ENCODE data around the gene PARD3. TPM values are rescaled to one million over a fixed set of nuclear protein-coding genes. Genes with fewer than 3 reads are reported as not detected.

The PARD3 gene
- total RNA-seq, 1 donor from 2014 or later = 58.7 TPM

DNA sequence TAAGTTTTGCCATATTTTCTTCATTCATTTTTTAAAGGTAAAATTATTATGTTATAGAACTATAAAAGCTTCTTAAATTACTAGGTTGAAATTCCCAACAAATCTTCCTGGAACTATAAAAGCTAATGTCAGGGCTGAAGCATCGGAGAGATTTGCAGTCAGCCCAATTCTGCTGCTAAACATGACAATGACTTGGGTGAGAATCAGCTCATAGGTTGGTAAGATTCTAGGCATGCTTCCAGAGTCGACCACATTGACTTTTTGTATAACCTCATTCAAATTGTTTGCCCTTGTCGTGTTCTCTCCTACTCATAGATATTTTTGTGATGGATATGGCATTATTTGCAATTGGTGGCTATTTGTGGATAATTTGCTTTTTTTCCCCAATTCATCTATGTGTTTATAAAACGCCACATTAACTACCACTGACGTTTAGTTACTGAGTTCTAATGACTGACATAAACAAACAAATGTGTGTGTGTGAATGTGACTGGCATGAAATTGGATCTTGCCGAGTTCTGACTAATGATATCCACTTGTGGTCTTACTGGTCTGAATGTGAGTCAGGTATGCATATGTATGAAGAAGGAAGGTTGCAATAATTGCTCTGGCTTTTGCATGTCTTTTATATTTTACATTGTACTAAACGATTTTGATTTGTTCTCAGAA, 579.8 kb downstream of the PARD3 start:
- peaks cover 2% of the 10 kb centered on the region for H3K27me3 Mint-ChIP-seq (ENCODE audit: insufficient read depth, low read depth)
- H3K9me3 Mint-ChIP-seq = no peaks in the 10 kb centered on the region
- no peaks in the 10 kb centered on the region for H3K36me3 Mint-ChIP-seq
- Histone ChIP-seq H3K9ac (no peak overlapping the region), H3K9me3 (ENCODE audit: low read depth) (no peaks in the 10 kb centered on the region), H3K4me1 (peaks cover 30% of the 10 kb centered on the region), H3K27ac (no peak overlapping the region), H3F3A (ENCODE audit: low read depth) (peaks cover 3% of the 10 kb centered on the region), H3K4me3 (no peak overlapping the region), H3K36me3 (no peaks in the 10 kb centered on the region), H3K27me3 (no peaks in the 10 kb centered on the region), H3K4me2 (no peak overlapping the region), H4K20me1 (ENCODE audit: low read depth) (no peaks in the 10 kb centered on the region), H3K79me2 (ENCODE audit: low read depth) (no peaks in the 10 kb centered on the region), H2AFZ (replicated peaks) (no peak overlapping the region)
- no peak overlapping the region for H3K4me3 Mint-ChIP-seq
- no peak for DNase-seq (ENCODE audit: low spot score)
- no peak overlapping the region for H3K27ac Mint-ChIP-seq
- peaks cover 39% of the 10 kb centered on the region for H3K4me1 Mint-ChIP-seq
- TF ChIP-seq EZH2phosphoT487 (IDR thresholded peaks at IDR 0.05) (no peak), EZH2 (IDR thresholded peaks at IDR 0.05) (no peak)
- TF ChIP-seq, protein P1, sequence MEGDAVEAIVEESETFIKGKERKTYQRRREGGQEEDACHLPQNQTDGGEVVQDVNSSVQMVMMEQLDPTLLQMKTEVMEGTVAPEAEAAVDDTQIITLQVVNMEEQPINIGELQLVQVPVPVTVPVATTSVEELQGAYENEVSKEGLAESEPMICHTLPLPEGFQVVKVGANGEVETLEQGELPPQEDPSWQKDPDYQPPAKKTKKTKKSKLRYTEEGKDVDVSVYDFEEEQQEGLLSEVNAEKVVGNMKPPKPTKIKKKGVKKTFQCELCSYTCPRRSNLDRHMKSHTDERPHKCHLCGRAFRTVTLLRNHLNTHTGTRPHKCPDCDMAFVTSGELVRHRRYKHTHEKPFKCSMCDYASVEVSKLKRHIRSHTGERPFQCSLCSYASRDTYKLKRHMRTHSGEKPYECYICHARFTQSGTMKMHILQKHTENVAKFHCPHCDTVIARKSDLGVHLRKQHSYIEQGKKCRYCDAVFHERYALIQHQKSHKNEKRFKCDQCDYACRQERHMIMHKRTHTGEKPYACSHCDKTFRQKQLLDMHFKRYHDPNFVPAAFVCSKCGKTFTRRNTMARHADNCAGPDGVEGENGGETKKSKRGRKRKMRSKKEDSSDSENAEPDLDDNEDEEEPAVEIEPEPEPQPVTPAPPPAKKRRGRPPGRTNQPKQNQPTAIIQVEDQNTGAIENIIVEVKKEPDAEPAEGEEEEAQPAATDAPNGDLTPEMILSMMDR (IDR thresholded peaks at IDR 0.05) = no peak

DNA sequence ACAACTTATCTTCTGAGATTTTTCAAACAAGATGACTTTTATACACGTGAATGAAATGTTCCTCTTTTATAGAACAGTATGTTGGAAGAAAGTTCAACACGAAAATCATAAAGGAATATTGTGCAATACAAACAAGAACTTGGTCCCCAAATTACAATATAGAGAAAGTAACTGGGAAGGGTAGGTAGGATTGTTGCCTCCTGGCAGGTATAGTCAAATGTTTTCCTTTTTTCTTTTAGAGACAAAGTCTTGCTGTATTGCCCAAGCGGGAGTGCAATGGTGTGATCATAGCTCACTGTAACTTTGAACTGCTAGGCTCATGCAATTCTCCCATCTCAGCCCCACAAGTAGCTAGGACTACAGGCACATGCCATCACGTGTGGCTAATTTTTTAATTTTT, 582.6 kb downstream of the PARD3 start:
- no peak for DNase-seq (ENCODE audit: low spot score)
- no peak overlapping the region for H3K27ac ChIP-seq
- H3K4me1 Mint-ChIP-seq = peaks cover 20% of the 10 kb centered on the region
- no peaks in the 10 kb centered on the region for H3K36me3 Mint-ChIP-seq
- no peaks in the 10 kb centered on the region for H4K20me1 ChIP-seq (ENCODE audit: low read depth)
- H3K9ac ChIP-seq = no peak overlapping the region
- H3K27me3 ChIP-seq = no peaks in the 10 kb centered on the region
- TF ChIP-seq, protein P1 (IDR thresholded peaks at IDR 0.05) = no peak
- TF ChIP-seq EZH2 (IDR thresholded peaks at IDR 0.05) (no peak), EZH2phosphoT487 (IDR thresholded peaks at IDR 0.05) (no peak)
- no peak overlapping the region for H3K4me3 Mint-ChIP-seq
- no peaks in the 10 kb centered on the region for H3K9me3 Mint-ChIP-seq
- peaks cover under 1% of the 10 kb centered on the region for H3K9me3 ChIP-seq (ENCODE audit: low read depth)
- H3K27ac Mint-ChIP-seq = no peak overlapping the region
- peaks cover 3% of the 10 kb centered on the region for H3F3A ChIP-seq (ENCODE audit: low read depth)
- no peak overlapping the region for H3K4me2 ChIP-seq
- H3K36me3 ChIP-seq = no peaks in the 10 kb centered on the region
- H3K79me2 ChIP-seq (ENCODE audit: low read depth) = no peaks in the 10 kb centered on the region
- H3K27me3 Mint-ChIP-seq (ENCODE audit: insufficient read depth, low read depth) = no peaks in the 10 kb centered on the region
- H2AFZ ChIP-seq (replicated peaks) = no peak overlapping the region
- peaks cover 11% of the 10 kb centered on the region for H3K4me1 ChIP-seq
- H3K4me3 ChIP-seq = no peak overlapping the region

DNA sequence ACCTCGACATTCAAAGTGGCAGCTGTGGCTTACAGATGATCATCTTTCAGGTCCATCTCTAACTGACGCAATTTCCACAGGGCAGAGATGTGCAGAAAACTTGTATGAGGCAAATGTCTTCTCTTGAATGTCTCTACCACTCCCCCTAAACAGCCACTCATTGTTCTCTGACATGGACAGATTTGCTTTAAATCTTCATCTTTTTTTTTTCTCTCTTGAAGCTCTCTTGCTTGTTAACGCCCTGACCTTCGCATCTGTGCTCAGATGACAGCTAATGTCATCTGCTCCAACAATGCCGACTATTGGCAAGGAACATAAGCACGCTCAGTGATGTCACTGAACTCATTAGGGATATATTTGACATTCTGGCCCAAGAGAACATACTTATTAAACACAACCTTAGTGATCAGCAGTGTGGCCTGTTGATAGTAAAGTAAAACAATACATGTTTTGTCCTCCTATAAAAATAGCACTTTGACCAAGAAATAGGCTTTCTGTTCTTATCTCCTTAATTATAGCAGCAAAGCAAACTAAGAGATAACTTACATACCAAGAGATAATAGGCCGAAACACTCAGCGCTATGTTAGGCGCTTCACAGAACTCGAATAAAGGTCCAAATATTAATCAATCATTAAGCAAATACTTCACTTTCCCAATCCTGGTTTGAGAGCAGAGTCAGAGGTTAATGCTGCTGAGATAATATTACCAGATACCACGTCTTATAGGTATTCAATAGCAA, 583.5 kb downstream of the PARD3 start:
- peaks cover 5% of the 10 kb centered on the region for H3K36me3 Mint-ChIP-seq
- Histone ChIP-seq H3F3A (ENCODE audit: low read depth) (no peaks in the 10 kb centered on the region), H3K9ac (no peak overlapping the region), H3K4me1 (peaks cover 2% of the 10 kb centered on the region), H3K36me3 (no peaks in the 10 kb centered on the region), H3K4me2 (no peak overlapping the region), H2AFZ (replicated peaks) (no peak overlapping the region), H3K27ac (no peak overlapping the region), H3K9me3 (ENCODE audit: low read depth) (peaks cover 6% of the 10 kb centered on the region), H3K27me3 (no peaks in the 10 kb centered on the region), H4K20me1 (ENCODE audit: low read depth) (no peaks in the 10 kb centered on the region), H3K4me3 (no peak overlapping the region), H3K79me2 (ENCODE audit: low read depth) (no peaks in the 10 kb centered on the region)
- no peak for DNase-seq (ENCODE audit: low spot score)
- H3K4me3 Mint-ChIP-seq = no peak overlapping the region
- peaks cover 12% of the 10 kb centered on the region for H3K4me1 Mint-ChIP-seq
- no peak for TF ChIP-seq EZH2phosphoT487 (IDR thresholded peaks at IDR 0.05)
- TF ChIP-seq EZH2 (IDR thresholded peaks at IDR 0.05) = no peak
- H3K27me3 Mint-ChIP-seq (ENCODE audit: insufficient read depth, low read depth) = no peaks in the 10 kb centered on the region
- H3K27ac Mint-ChIP-seq = no peak overlapping the region
- H3K9me3 Mint-ChIP-seq = peaks cover 5% of the 10 kb centered on the region

DNA sequence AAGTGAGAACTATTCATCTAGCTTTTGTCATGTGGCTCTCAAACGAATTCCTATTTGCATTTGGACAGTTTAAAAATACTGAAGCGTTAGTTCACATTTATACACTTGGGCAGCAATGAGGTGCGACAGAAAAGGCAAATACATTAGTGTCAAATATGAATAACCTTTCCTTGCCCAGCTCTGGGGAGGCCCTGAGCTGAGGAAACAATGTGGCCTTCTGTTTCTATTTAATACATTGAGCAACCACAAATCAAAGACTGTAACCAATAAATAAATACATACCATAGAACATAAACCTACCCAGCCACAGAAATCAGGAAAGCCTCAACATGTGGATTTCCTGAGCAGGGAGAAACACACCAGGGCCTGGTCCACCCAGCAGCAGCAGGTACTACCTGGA, 585.2 kb downstream of the PARD3 start:
- Histone ChIP-seq H3K9me3 (ENCODE audit: low read depth) (peaks cover 6% of the 10 kb centered on the region), H3K4me2 (no peak overlapping the region), H3K9ac (no peak overlapping the region), H3K4me1 (no peaks in the 10 kb centered on the region), H3K4me3 (no peak overlapping the region), H4K20me1 (ENCODE audit: low read depth) (no peaks in the 10 kb centered on the region), H3K27ac (no peak overlapping the region), H3K79me2 (ENCODE audit: low read depth) (no peaks in the 10 kb centered on the region), H2AFZ (replicated peaks) (no peak overlapping the region), H3K36me3 (no peaks in the 10 kb centered on the region), H3F3A (ENCODE audit: low read depth) (no peaks in the 10 kb centered on the region), H3K27me3 (no peaks in the 10 kb centered on the region)
- Mint-ChIP-seq H3K4me3 (no peak overlapping the region), H3K36me3 (peaks cover 10% of the 10 kb centered on the region), H3K9me3 (peaks cover 7% of the 10 kb centered on the region), H3K27ac (no peak overlapping the region), H3K27me3 (ENCODE audit: insufficient read depth, low read depth) (no peaks in the 10 kb centered on the region), H3K4me1 (peaks cover 5% of the 10 kb centered on the region)
- TF ChIP-seq EZH2 (IDR thresholded peaks at IDR 0.05) (no peak), EZH2phosphoT487 (IDR thresholded peaks at IDR 0.05) (no peak)
- TF ChIP-seq, protein P1 (IDR thresholded peaks at IDR 0.05) = no peak
- no peak for DNase-seq (ENCODE audit: low spot score)

All from neural progenitor cell (in vitro differentiated cells).